ENCODE measurements around the gene TMBIM1. TPM values are rescaled to one million over a fixed set of nuclear protein-coding genes. Genes with fewer than 3 reads are reported as not detected.

TMBIM1 gene
- total RNA-seq, 1 donor from 2014 or later, result 74.9 TPM

DNA sequence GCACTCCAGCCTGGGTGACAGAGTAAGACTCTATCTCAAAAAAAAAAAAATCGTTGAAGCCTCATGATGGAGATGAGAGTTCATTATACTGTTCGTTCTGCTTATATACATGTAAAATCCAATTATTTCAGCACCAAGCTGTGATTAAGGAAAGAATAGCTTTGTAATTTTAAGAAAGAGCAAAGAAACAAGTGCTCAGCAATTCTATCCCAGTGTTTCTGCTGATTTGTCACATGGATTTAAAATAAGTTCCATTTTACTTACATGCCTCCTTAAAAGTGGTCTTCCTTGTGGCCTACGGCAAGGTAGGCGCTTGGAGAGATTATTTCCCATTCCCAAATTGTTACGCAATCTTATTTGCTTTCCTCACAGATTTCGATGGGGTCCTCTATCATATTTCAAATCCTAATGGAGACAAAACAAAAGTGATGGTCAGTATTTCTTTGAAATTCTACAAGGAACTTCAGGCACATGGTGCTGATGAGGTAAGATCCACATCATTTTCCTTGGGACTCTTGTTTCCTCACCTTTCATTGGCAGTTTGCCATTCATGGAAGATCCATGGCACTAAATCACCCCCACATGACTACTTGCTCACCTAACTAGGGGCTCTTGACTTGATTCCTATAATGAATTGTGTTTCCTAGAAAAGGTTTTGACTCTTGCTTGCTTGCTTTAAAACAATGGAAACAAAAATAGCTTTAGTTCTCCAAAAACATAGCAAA is 63.8 kb downstream of the TMBIM1 start:
- H3K4me1 Mint-ChIP-seq, result peaks cover 31% of the 10 kb centered on the region
- no peak for DNase-seq (ENCODE audit: low spot score in 2 of 2, unreplicated experiment in 2 of 2)
- no peak overlapping the region for H3K4me3 Mint-ChIP-seq
- no peaks in the 10 kb centered on the region for H3K9me3 Mint-ChIP-seq
- H3K27ac Mint-ChIP-seq, result peak overlapping the region; percentile 94
- H3K27me3 Mint-ChIP-seq (ENCODE audit: low read depth), result no peaks in the 10 kb centered on the region
- peaks cover 31% of the 10 kb centered on the region for H3K36me3 Mint-ChIP-seq
- TF ChIP-seq, protein P1, sequence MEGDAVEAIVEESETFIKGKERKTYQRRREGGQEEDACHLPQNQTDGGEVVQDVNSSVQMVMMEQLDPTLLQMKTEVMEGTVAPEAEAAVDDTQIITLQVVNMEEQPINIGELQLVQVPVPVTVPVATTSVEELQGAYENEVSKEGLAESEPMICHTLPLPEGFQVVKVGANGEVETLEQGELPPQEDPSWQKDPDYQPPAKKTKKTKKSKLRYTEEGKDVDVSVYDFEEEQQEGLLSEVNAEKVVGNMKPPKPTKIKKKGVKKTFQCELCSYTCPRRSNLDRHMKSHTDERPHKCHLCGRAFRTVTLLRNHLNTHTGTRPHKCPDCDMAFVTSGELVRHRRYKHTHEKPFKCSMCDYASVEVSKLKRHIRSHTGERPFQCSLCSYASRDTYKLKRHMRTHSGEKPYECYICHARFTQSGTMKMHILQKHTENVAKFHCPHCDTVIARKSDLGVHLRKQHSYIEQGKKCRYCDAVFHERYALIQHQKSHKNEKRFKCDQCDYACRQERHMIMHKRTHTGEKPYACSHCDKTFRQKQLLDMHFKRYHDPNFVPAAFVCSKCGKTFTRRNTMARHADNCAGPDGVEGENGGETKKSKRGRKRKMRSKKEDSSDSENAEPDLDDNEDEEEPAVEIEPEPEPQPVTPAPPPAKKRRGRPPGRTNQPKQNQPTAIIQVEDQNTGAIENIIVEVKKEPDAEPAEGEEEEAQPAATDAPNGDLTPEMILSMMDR (IDR thresholded peaks at IDR 0.05; ENCODE audit: unreplicated experiment), result no peak

DNA sequence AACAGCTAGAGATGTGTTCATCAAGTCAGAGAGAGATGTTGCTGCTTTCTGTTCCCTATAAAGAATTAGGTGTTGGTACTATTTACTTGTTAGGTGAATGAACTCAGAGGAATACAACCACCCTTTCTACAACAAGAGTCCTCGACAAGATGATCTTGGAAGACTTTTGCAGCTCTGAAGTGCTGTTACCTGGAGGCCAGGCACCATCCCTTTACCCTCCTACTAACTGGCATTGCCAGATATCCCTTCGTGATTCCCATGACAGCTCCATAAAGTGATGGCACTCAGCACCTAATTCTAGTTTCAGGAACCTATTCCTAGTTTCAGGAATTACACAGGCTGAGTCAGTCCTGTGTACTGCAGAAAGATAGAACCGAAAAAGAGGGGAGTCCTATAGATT is 65.4 kb downstream of the TMBIM1 start:
- Mint-ChIP-seq H3K36me3 (peaks cover 23% of the 10 kb centered on the region), H3K4me1 (peaks cover 42% of the 10 kb centered on the region), H3K4me3 (no peak overlapping the region), H3K9me3 (no peaks in the 10 kb centered on the region), H3K27ac (peak overlapping the region; percentile 80), H3K27me3 (ENCODE audit: low read depth) (no peaks in the 10 kb centered on the region)
- TF ChIP-seq, protein P1 (IDR thresholded peaks at IDR 0.05; ENCODE audit: unreplicated experiment), result no peak
- no peak for DNase-seq (ENCODE audit: low spot score in 2 of 2, unreplicated experiment in 2 of 2)

Small RNAs within 50 kb of the gene (microRNA-seq; reads per million reads assigned to microRNA genes)
- 4.4 reads per million, percentile 15 among the genes with 10 or more reads in this experiment for gene MIR6513
- 2.1 reads per million for gene MIR6810

Other genes with a start within 250 kb of the TMBIM1 start
- gene RUFY4, start 223.2 kb downstream of the TMBIM1 start, total RNA-seq, result not detected in 3 replicates
- 0.31 to 0.83 TPM (median 0.32 TPM) in 3 replicates for gene CXCR2, start 166.5 kb downstream of the TMBIM1 start, total RNA-seq
- not detected in 3 replicates for gene CXCR1, start 125.5 kb downstream of the TMBIM1 start, total RNA-seq
- gene ARPC2, start 75.3 kb downstream of the TMBIM1 start, total RNA-seq, result 274 to 279 TPM (median 276 TPM) in 3 replicates
- gene GPBAR1, start 31.5 kb downstream of the TMBIM1 start, total RNA-seq, result 0.55 to 0.93 TPM (median 0.78 TPM) in 3 replicates
- gene AAMP, start 22.4 kb downstream of the TMBIM1 start, total RNA-seq, result 66.6 to 67.2 TPM (median 67.1 TPM) in 3 replicates
- gene PNKD, start 22.0 kb downstream of the TMBIM1 start, total RNA-seq, result 63.2 to 70.4 TPM (median 69.5 TPM) in 3 replicates
- 0.16 TPM in 1 of 3 replicates, not detected in the others for gene CATIP, start 64.4 kb upstream of the TMBIM1 start, total RNA-seq
- gene SLC11A1, start 89.8 kb upstream of the TMBIM1 start, total RNA-seq, result 0.53 to 0.79 TPM (median 0.76 TPM) in 3 replicates
- gene CTDSP1, start 107.4 kb upstream of the TMBIM1 start, total RNA-seq, result 134 to 142 TPM (median 136 TPM) in 3 replicates
- 0.29 to 0.64 TPM (median 0.54 TPM) in 3 replicates for gene VIL1, start 126.6 kb upstream of the TMBIM1 start, total RNA-seq

Data from mesothelial cell of epicardium (in vitro differentiated cells).